IPS-NIHi11 (cell line): Measurements from ENCODE around the gene ARHGEF25.
"Not testable (repeated sequence)": the region's sequence is repeated elsewhere in the genome, so short reads cannot be mapped to it uniquely, and the experiment has no call there.

ENCODE experiments used
- DNase-seq: peaks from one replicate; pipeline ENCODE4 v3.0.0; 2012; ENCODE audit warnings: mixed read lengths, low spot score

ARHGEF25 gene

GRCh38 chr12:57611108-57611826, at the start of gene ARHGEF25:
TSS of gene ARHGEF25 (plus strand) at chr12:57611435. CDS start at chr12:57611895, 460 bp downstream.
- peak; percentile 94 for DNase-seq

GRCh38 chr12:57563358-57563757, 47.9 kb upstream of the ARHGEF25 start:
- no peak for DNase-seq

- no peak for DNase-seq
These were observed 47.0 kb upstream of the ARHGEF25 start for GRCh38 chr12:57564178-57564740.

GRCh38 chr12:57568838-57569237, 42.4 kb upstream of the ARHGEF25 start:
- no peak for DNase-seq

GRCh38 chr12:57569858-57570257, 41.4 kb upstream of the ARHGEF25 start:
- no peak for DNase-seq

GRCh38 chr12:57570438-57570837, 40.8 kb upstream of the ARHGEF25 start:
- DNase-seq, result not testable (repeated sequence)

GRCh38 chr12:57571926-57572762, 39.1 kb upstream of the ARHGEF25 start:
- DNase-seq, result no peak

- DNase-seq, result no peak
These were observed 36.4 kb upstream of the ARHGEF25 start for GRCh38 chr12:57574795-57575194.

- no peak for DNase-seq
These were observed 35.2 kb upstream of the ARHGEF25 start for GRCh38 chr12:57575771-57576612.

GRCh38 chr12:57576613-57577160, 34.5 kb upstream of the ARHGEF25 start:
- DNase-seq, result no peak

GRCh38 chr12:57577981-57578758, 33.1 kb upstream of the ARHGEF25 start:
- no peak for DNase-seq

- no peak for DNase-seq
These were observed 32.2 kb upstream of the ARHGEF25 start for GRCh38 chr12:57579011-57579410.

- DNase-seq, result no peak
These were observed 31.4 kb upstream of the ARHGEF25 start for GRCh38 chr12:57579677-57580465.

- DNase-seq, result no peak
These were observed 30.8 kb upstream of the ARHGEF25 start for GRCh38 chr12:57580466-57580795.

- no peak for DNase-seq
These were observed 29.4 kb upstream of the ARHGEF25 start for GRCh38 chr12:57581802-57582201.

GRCh38 chr12:57582440-57582839, 28.8 kb upstream of the ARHGEF25 start:
- no peak for DNase-seq

GRCh38 chr12:57583008-57583831, 28.0 kb upstream of the ARHGEF25 start:
- DNase-seq, result peak; percentile 94

- no peak for DNase-seq
These were observed 27.2 kb upstream of the ARHGEF25 start for GRCh38 chr12:57584050-57584449.

- DNase-seq, result no peak
These were observed 26.5 kb upstream of the ARHGEF25 start for GRCh38 chr12:57584690-57585089.
